ENCODE measurements around the gene SLC22A13. TPM values are rescaled to one million over a fixed set of nuclear protein-coding genes. Genes with fewer than 3 reads are reported as not detected.

The SLC22A13 gene
- total and polyA plus RNA-seq, 10 of the 15 experiments (the other 5 are each of a cell fraction or from before 2014, with no cell fraction given) = 0.03 to 0.19 (median 0.11) TPM; not detected in 5

DNA sequence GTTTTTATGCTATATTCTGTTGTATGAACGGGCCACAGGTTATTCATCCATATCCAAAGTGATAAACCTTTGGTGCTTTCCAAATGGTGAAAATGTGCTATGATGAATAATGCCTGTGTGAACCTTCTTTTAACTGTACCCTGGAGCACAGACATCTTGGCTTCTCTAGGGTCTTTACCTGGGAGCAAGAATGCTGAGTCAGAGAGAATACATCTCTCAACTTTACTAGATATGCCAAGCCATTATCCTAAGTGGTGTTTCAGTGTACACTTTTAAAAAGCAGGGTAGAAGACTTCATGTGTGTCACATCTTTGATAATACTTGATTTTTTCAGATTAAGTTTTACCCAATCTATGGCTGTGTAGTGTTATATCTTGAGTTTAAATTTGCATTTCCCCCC is 57.4 kb downstream of the SLC22A13 start (continued):
- TF ChIP-seq, protein P1, sequence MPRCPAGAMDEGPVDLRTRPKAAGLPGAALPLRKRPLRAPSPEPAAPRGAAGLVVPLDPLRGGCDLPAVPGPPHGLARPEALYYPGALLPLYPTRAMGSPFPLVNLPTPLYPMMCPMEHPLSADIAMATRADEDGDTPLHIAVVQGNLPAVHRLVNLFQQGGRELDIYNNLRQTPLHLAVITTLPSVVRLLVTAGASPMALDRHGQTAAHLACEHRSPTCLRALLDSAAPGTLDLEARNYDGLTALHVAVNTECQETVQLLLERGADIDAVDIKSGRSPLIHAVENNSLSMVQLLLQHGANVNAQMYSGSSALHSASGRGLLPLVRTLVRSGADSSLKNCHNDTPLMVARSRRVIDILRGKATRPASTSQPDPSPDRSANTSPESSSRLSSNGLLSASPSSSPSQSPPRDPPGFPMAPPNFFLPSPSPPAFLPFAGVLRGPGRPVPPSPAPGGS (IDR thresholded peaks at IDR 0.05; ENCODE audit: borderline replicate concordance, insufficient read depth, low read depth, low read length, poor library complexity, severe bottlenecking) = no peak
- no peak for TF ChIP-seq NRF1 (conservative IDR thresholded peaks at IDR 0.05; ENCODE audit: low read depth, low read length)
- TF ChIP-seq CHD1 (IDR thresholded peaks at IDR 0.05; ENCODE audit: low read depth, low read length) = no peak

- 15% methylated on average over 2 of the region's 2 CpGs for WGBS (ENCODE audit: insufficient coverage, insufficient replicate concordance, low lambda C conversion rate, missing lambda C conversion rate)
- H3K9me3 ChIP-seq (replicated peaks; ENCODE audit: control insufficient read depth, insufficient read depth, low read length) = peaks cover 2% of the 10 kb centered on the region; the same call in 2 of the 3 replicates
- BruUV-seq (replicated peaks) = no TSS peak
- RAD21 ChIA-PET (ENCODE audit: unreplicated experiment) = no interaction called here
- TF ChIP-seq ZBED1 (IDR thresholded peaks at IDR 0.05; ENCODE audit: borderline replicate concordance) (no peak), ZZZ3 (IDR thresholded peaks at IDR 0.05; ENCODE audit: control insufficient read depth, insufficient read length, low read depth) (no peak), RCOR1 (conservative IDR thresholded peaks at IDR 0.05; ENCODE audit: low read depth, low read length) (no peak), SKIL (IDR thresholded peaks at IDR 0.05; ENCODE audit: low read depth, poor library complexity, severe bottlenecking) (no peak), NFYA (IDR thresholded peaks at IDR 0.05; ENCODE audit: borderline replicate concordance, low read depth, low read length) (no peak), CHD1 (IDR thresholded peaks at IDR 0.05; ENCODE audit: low read depth, low read length) (no peak), ZNF274 (IDR thresholded peaks at IDR 0.05; ENCODE audit: insufficient read depth, insufficient read length) (no peak), SUZ12 (IDR thresholded peaks at IDR 0.05; ENCODE audit: unreplicated experiment) (no peak), MTA3 (IDR thresholded peaks at IDR 0.05; ENCODE audit: borderline replicate concordance, low read length) (no peak), HDAC6 (IDR thresholded peaks at IDR 0.05; ENCODE audit: unreplicated experiment) (no peak), PAX8 (IDR thresholded peaks at IDR 0.05) (no peak)
- TF ChIP-seq, protein P2, sequence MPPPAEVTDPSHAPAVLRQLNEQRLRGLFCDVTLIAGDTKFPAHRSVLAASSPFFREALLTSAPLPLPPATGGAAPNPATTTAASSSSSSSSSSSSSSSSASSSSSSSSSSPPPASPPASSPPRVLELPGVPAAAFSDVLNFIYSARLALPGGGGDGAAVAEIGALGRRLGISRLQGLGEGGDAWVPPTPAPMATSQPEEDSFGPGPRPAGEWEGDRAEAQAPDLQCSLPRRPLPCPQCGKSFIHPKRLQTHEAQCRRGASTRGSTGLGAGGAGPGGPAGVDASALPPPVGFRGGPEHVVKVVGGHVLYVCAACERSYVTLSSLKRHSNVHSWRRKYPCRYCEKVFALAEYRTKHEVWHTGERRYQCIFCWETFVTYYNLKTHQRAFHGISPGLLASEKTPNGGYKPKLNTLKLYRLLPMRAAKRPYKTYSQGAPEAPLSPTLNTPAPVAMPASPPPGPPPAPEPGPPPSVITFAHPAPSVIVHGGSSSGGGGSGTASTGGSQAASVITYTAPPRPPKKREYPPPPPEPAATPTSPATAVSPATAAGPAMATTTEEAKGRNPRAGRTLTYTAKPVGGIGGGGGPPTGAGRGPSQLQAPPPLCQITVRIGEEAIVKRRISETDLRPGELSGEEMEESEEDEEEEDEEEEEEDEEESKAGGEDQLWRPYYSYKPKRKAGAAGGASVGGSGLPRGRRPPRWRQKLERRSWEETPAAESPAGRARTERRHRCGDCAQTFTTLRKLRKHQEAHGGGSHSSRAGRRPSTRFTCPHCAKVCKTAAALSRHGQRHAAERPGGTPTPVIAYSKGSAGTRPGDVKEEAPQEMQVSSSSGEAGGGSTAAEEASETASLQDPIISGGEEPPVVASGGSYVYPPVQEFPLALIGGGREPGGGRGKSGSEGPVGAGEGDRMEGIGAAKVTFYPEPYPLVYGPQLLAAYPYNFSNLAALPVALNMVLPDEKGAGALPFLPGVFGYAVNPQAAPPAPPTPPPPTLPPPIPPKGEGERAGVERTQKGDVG (CRISPR knock-in tag; IDR thresholded peaks at IDR 0.05) = no peak
- CTCF ChIA-PET = no interaction called here
- no peak overlapping the region for H3K4me2 ChIP-seq (ENCODE audit: control insufficient read depth, insufficient read depth)
- no peak overlapping the region for H3K27ac ChIP-seq (ENCODE audit: control insufficient read depth, insufficient read depth)
- no peak for FAIRE-seq
- H3K4me1 ChIP-seq (ENCODE audit: control insufficient read depth, insufficient read depth, low read length) = no peaks in the 10 kb centered on the region
- POLR2A ChIA-PET = no interaction called here
- H3K9ac ChIP-seq (ENCODE audit: control insufficient read depth, insufficient read depth, low read length) = no peak overlapping the region
- intact Hi-C loops (cut with micrococcal nuclease; ENCODE audit: unreplicated experiment) (loop anchor here (10.0 kb wide), 1 partner anchor 330 kb away; no protein-coding TSS in a partner anchor), in situ Hi-C loops (cut with MboI) (no loop called here)
- H3K79me2 ChIP-seq (ENCODE audit: control insufficient read depth, insufficient read depth, low read length) = no peaks in the 10 kb centered on the region
- no peak overlapping the region for H3K4me3 ChIP-seq
- ATAC-seq = no peak
- H2AFZ ChIP-seq (ENCODE audit: control insufficient read depth, low read depth, low read length) = no peak overlapping the region
- no peaks in the 10 kb centered on the region for H4K20me1 ChIP-seq (ENCODE audit: control insufficient read depth, insufficient read depth)
- DNase-seq (ENCODE audit: low read depth, low spot score) = no peak
- H3K36me3 ChIP-seq (ENCODE audit: control insufficient read depth in 2 of 2, insufficient read depth in 2 of 2, low read length in 1 of 2) = no peaks in the 10 kb centered on the region
- H3K27me3 ChIP-seq (replicated peaks in 1 of 2; ENCODE audit: control insufficient read depth in 2 of 2, insufficient read depth in 2 of 2, low read length in 1 of 2) = no peaks in the 10 kb centered on the region
- SMC1A ChIA-PET (ENCODE audit: uncharacterized antibody, unreplicated experiment) = no interaction called here
These were observed 59.6 kb downstream of the SLC22A13 start for GRCh38 chr3:38325256-38325655.
